SK-N-SH treated with all-trans-retinoic acid at 6 μM for 48 hours (cell line): ENCODE data around the gene TARBP1.

Source experiments
- ATAC-seq: fragments of 200-7000 bp; cut with Tn5 transposase; 3 replicates; pipeline ENCODE4 v1.9.1; 2020; ENCODE audit warnings: mild to moderate bottlenecking, moderate library complexity
- ARNTL ChIP-seq: fragments of 450-650 bp; formaldehyde crosslinking; IDR thresholded peaks from 2 replicates; pipeline ENCODE4 v1.5.0; 2020; ENCODE audit warnings: low read depth, mild to moderate bottlenecking, moderate library complexity, borderline replicate concordance
- BACH2 ChIP-seq: fragments of 250-450 bp; sonication (Bioruptor Pico); IDR thresholded peaks from 2 replicates; pipeline ENCODE4 v1.9.0; 2021; ENCODE audit warnings: mild to moderate bottlenecking, borderline replicate concordance
- CSDC2 ChIP-seq: fragments of 250-450 bp; sonication (Bioruptor Pico); IDR thresholded peaks from 2 replicates; pipeline ENCODE4 v1.5.0; 2020; ENCODE audit warnings: mild to moderate bottlenecking, moderate library complexity
- CSRNP3 ChIP-seq: fragments of 250-450 bp; sonication (Bioruptor Pico); IDR thresholded peaks from 2 replicates; pipeline ENCODE4 v1.5.1; 2021; ENCODE audit warnings: mild to moderate bottlenecking, moderate library complexity
- ESRRG ChIP-seq: fragments of 250-450 bp; sonication (Bioruptor Pico); IDR thresholded peaks from 2 replicates; pipeline ENCODE4 v1.6.1; 2021; ENCODE audit warnings: mild to moderate bottlenecking
- GLIS3 ChIP-seq: fragments of 250-450 bp; sonication (Bioruptor Pico); IDR thresholded peaks from 2 replicates; pipeline ENCODE4 v1.5.0; 2020; ENCODE audit warnings: mild to moderate bottlenecking, moderate library complexity
- OSR1 ChIP-seq: fragments of 250-450 bp; sonication (Bioruptor Pico); IDR thresholded peaks from 2 replicates; pipeline ENCODE4 v1.8.0; 2022; ENCODE audit warnings: moderate library complexity, mild to moderate bottlenecking, inconsistent platforms
- POU6F1 ChIP-seq: fragments of 250-450 bp; sonication (Bioruptor Pico); IDR thresholded peaks from 2 replicates; pipeline ENCODE4 v1.8.0; 2021; ENCODE audit warnings: low read depth, mild to moderate bottlenecking, moderate library complexity, borderline replicate concordance
- PPARA ChIP-seq: fragments of 250-450 bp; sonication (Bioruptor Pico); IDR thresholded peaks from 2 replicates; pipeline ENCODE4 v1.5.0; 2020; ENCODE audit warnings: mild to moderate bottlenecking, borderline replicate concordance
- RARB ChIP-seq: fragments of 250-450 bp; sonication (Bioruptor Pico); IDR thresholded peaks from 2 replicates; pipeline ENCODE4 v1.8.0; 2021; ENCODE audit warnings: mild to moderate bottlenecking, moderate library complexity
- TCF4 ChIP-seq: fragments of 250-450 bp; sonication (Bioruptor Pico); IDR thresholded peaks from 2 replicates; pipeline ENCODE4 v1.8.0; 2021; ENCODE audit warnings: mild to moderate bottlenecking, moderate library complexity, borderline replicate concordance
- TOX ChIP-seq: fragments of 250-450 bp; sonication (Bioruptor Pico); IDR thresholded peaks from 2 replicates; pipeline ENCODE4 v1.8.0; 2021; ENCODE audit warnings: mild to moderate bottlenecking, moderate library complexity, borderline replicate concordance
- TSHZ2 ChIP-seq: fragments of 250-450 bp; sonication (Bioruptor Pico); IDR thresholded peaks from 2 replicates; pipeline ENCODE4 v1.5.0; 2020; ENCODE audit warnings: mild to moderate bottlenecking, moderate library complexity
- ZC3H10 ChIP-seq: fragments of 250-450 bp; sonication (Bioruptor Pico); IDR thresholded peaks from 2 replicates; pipeline ENCODE4 v1.5.1; 2021; ENCODE audit warnings: mild to moderate bottlenecking, moderate library complexity
- ZFP3 ChIP-seq: fragments of 250-450 bp; sonication (Bioruptor Pico); IDR thresholded peaks from 2 replicates; pipeline ENCODE4 v1.5.0; 2020; ENCODE audit warnings: mild to moderate bottlenecking, moderate library complexity
- ZFP30 ChIP-seq: fragments of 450-650 bp; formaldehyde crosslinking; IDR thresholded peaks from 2 replicates; pipeline ENCODE4 v1.5.0; 2022; ENCODE audit warnings: mild to moderate bottlenecking, moderate library complexity
- ZNF565 ChIP-seq: fragments of 450-650 bp; formaldehyde crosslinking; conservative IDR thresholded peaks from 2 replicates; pipeline ENCODE4 v1.5.0; 2020; ENCODE audit warnings: low read depth, mild to moderate bottlenecking, moderate library complexity
- ZNF70 ChIP-seq: fragments of 450-650 bp; formaldehyde crosslinking; IDR thresholded peaks from 2 replicates; pipeline ENCODE4 v1.5.0; 2020; ENCODE audit warnings: mild to moderate bottlenecking, moderate library complexity
- ZNF8 ChIP-seq: fragments of 450-650 bp; formaldehyde crosslinking; IDR thresholded peaks from 2 replicates; pipeline ENCODE4 v1.5.0; 2020; ENCODE audit warnings: mild to moderate bottlenecking, moderate library complexity
- TF ChIP-seq, protein P1 (sequence below): fragments of 250-450 bp; sonication (Bioruptor Pico); IDR thresholded peaks from 2 replicates; pipeline ENCODE4 v1.5.1; 2020; ENCODE audit warnings: low read depth, mild to moderate bottlenecking, moderate library complexity
- TF ChIP-seq, protein P2 (sequence below): fragments of 250-450 bp; sonication (Bioruptor Pico); IDR thresholded peaks from 2 replicates; pipeline ENCODE4 v1.8.0; 2020; ENCODE audit warnings: mild to moderate bottlenecking, moderate library complexity, borderline replicate concordance

The TARBP1 gene

DNA sequence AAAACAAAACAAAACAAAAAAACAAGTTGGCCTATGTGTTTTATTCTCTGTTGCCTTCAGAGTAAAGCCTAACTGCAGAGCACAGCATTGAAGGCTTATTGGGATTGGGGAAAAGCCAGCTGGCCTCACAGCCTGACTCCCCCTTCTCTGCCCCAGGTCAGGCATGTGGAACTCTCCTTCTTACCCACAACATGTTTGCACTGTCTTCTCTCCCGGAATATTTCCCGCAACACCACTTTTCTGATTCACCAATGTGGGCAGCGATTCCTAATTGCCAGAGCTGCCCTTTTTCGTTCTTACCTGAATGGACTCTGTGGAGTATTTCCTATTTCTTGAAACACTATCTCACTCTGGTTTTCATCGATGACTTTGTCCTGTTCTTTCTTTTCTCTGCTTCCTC, 2.8 kb upstream of the TARBP1 start:
- no peak for ATAC-seq
- no peak for TF ChIP-seq POU6F1 (CRISPR knock-in tag)
- TF ChIP-seq, all 23 proteins: peak for 0

- ATAC-seq = no peak
- no peak for TF ChIP-seq TSHZ2
- no peak for TF ChIP-seq CSDC2
- no peak for TF ChIP-seq GLIS3
- TF ChIP-seq ARNTL = no peak
- no peak for TF ChIP-seq ZNF70 (CRISPR knock-in tag)
- no peak for TF ChIP-seq BACH2 (CRISPR knock-in tag)
- TF ChIP-seq, protein P1, sequence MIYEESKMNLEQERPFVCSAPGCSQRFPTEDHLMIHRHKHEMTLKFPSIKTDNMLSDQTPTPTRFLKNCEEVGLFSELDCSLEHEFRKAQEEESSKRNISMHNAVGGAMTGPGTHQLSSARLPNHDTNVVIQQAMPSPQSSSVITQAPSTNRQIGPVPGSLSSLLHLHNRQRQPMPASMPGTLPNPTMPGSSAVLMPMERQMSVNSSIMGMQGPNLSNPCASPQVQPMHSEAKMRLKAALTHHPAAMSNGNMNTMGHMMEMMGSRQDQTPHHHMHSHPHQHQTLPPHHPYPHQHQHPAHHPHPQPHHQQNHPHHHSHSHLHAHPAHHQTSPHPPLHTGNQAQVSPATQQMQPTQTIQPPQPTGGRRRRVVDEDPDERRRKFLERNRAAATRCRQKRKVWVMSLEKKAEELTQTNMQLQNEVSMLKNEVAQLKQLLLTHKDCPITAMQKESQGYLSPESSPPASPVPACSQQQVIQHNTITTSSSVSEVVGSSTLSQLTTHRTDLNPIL (CRISPR knock-in tag) = no peak
- no peak for TF ChIP-seq TCF4 (CRISPR knock-in tag)
- TF ChIP-seq ZNF565 (CRISPR knock-in tag) = no peak
- TF ChIP-seq OSR1 (CRISPR knock-in tag) = no peak
- no peak for TF ChIP-seq ZFP3
- no peak for TF ChIP-seq ZC3H10
- TF ChIP-seq ZFP30 (CRISPR knock-in tag) = no peak
- TF ChIP-seq PPARA (CRISPR knock-in tag) = no peak
- no peak for TF ChIP-seq ZNF8 (CRISPR knock-in tag)
- TF ChIP-seq, protein P2, sequence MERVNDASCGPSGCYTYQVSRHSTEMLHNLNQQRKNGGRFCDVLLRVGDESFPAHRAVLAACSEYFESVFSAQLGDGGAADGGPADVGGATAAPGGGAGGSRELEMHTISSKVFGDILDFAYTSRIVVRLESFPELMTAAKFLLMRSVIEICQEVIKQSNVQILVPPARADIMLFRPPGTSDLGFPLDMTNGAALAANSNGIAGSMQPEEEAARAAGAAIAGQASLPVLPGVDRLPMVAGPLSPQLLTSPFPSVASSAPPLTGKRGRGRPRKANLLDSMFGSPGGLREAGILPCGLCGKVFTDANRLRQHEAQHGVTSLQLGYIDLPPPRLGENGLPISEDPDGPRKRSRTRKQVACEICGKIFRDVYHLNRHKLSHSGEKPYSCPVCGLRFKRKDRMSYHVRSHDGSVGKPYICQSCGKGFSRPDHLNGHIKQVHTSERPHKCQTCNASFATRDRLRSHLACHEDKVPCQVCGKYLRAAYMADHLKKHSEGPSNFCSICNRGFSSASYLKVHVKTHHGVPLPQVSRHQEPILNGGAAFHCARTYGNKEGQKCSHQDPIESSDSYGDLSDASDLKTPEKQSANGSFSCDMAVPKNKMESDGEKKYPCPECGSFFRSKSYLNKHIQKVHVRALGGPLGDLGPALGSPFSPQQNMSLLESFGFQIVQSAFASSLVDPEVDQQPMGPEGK (CRISPR knock-in tag) = no peak
- TF ChIP-seq ESRRG (CRISPR knock-in tag) = no peak
- no peak for TF ChIP-seq TOX (CRISPR knock-in tag)
- TF ChIP-seq CSRNP3 (CRISPR knock-in tag) = no peak
- TF ChIP-seq RARB (CRISPR knock-in tag) = no peak
These were observed 887 bp upstream of the TARBP1 start for GRCh38 chr1:234479866-234480265.

GRCh38 chr1:234479310-234479559, 256 bp upstream of the TARBP1 start:
- ATAC-seq = peak; percentile 14; the same call in 2 of the 3 replicates
- TF ChIP-seq ESRRG (CRISPR knock-in tag) (no peak), ZFP30 (CRISPR knock-in tag) (no peak), POU6F1 (CRISPR knock-in tag) (no peak), RARB (CRISPR knock-in tag) (no peak), ZNF565 (CRISPR knock-in tag) (no peak)
- TF ChIP-seq, protein P1 (CRISPR knock-in tag) = no peak
- TF ChIP-seq, protein P2 (CRISPR knock-in tag) = no peak
- TF ChIP-seq, all 23 proteins: peak for 0
